Measurements from ENCODE around the gene CPT1C.

DNA sequence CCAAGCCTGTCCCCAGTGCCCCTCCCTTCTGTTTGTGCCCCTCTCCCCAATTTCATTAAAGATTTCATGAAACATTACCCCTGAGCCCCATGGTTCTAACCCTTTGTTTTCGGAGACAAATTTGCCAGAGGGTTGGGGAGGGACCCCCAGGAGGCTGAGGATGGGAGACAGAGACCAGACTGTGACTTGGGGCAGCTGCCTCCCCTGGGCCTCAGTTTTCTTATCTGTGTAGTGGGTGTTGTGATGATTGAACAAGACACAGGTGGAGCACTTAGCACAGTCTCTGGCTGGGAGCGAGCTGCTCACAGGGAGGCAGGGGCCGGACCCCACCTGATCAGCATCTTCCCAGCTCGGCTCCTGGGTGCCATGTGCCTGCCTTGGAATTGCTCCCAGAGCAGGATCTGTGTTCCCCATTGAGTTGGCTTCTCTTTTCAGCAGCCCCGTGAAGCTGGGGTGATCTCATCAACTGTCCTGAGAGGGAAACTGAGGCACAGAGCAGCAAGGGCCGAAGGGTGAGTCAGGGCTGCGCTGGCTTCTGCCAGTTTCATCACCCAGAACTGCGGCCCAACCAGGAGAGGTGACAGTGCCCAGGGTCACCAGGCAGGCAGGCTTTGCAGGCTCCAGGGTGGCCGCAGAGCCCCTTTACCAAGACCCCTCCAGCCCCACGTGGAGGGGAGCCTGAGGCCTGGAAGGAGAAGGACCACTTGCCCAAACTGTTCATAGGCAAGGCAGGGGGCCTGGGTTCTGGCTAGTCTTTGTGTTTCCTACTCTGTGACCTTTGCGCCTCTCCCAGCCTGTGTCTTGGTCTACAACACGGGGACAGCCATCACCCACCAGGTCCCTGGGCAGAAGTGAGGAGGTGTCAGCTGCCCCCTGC, 32.1 kb upstream of the CPT1C start:
- TF ChIP-seq YY1 (IDR thresholded peaks at IDR 0.05) (no peak), CTCF (IDR thresholded peaks at IDR 0.05; ENCODE audit: low read depth, low read length, missing input control) (no peak), EGR1 (IDR thresholded peaks at IDR 0.05; ENCODE audit: low read depth in 2 of 2) (no peak), JUND (IDR thresholded peaks at IDR 0.05) (no peak), FOXA1 (IDR thresholded peaks at IDR 0.05) (no peak)
- TF ChIP-seq, protein P1, sequence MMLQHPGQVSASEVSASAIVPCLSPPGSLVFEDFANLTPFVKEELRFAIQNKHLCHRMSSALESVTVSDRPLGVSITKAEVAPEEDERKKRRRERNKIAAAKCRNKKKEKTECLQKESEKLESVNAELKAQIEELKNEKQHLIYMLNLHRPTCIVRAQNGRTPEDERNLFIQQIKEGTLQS (IDR thresholded peaks at IDR 0.05): no peak

All from liver (tissue), 3 donors.